HEK293 (cell line): ENCODE data around the gene FGD3.

Source experiments
- CTCF ChIA-PET: fragments of 350-600 bp; formaldehyde crosslinking; extraction: SDS; loops from one replicate; lab custom pipeline; 2021; ENCODE audit warnings: antibody characterized with exemption; lab: Yijun Ruan, JAX
- POLR2A ChIA-PET: fragments of 300-600 bp; formaldehyde crosslinking; extraction: SDS; loops from one replicate; lab custom pipeline; 2020; ENCODE audit warnings: antibody characterized with exemption, inconsistent platforms; lab: Yijun Ruan, JAX
- H3K27ac ChIP-seq: fragments of 200-500 bp; sonication (Bioruptor generic); 2 replicates; pipeline ENCODE4 v1.5.1; 2014; ENCODE audit warnings: low read depth, low read length, control low read depth, inconsistent platforms; ENCODE audit errors: extremely low read depth
- H3K36me3 ChIP-seq, 2 experiments: fragments of 200-500 bp in 1 of 2; sonication (Bioruptor generic) in 1 of 2; 1 replicate in 1 of 2; 2 replicates in 1 of 2; pipeline ENCODE4 v1.5.1; 2014 to 2017; ENCODE audit warnings: inconsistent platforms in 2 of 2, low read length in 2 of 2; ENCODE audit not compliant: control insufficient read depth in 2 of 2, insufficient read depth in 1 of 2
- H3K4me1 ChIP-seq: fragments of 200-500 bp; sonication (Bioruptor generic); 2 replicates; pipeline ENCODE4 v1.5.1; 2014; ENCODE audit warnings: mild to moderate bottlenecking, low read length, inconsistent platforms; ENCODE audit not compliant: control insufficient read depth, insufficient read depth
- H3K4me3 ChIP-seq: 2 replicates; pipeline ENCODE4 v1.5.1; 2011; ENCODE audit warnings: low read depth, mild to moderate bottlenecking, control low read depth, low read length, moderate library complexity
- H3K9me3 ChIP-seq: fragments of 200-500 bp; sonication (Bioruptor generic); 2 replicates; pipeline ENCODE4 v1.5.1; 2014; ENCODE audit warnings: low read depth, low read length, inconsistent platforms; ENCODE audit not compliant: control insufficient read depth, insufficient read depth
- SETDB1 ChIP-seq: IDR thresholded peaks from one replicate; pipeline ENCODE4 v1.6.1; 2017; ENCODE audit warnings: mild to moderate bottlenecking, low read length, moderate library complexity, mixed read lengths; ENCODE audit not compliant: insufficient read length
- TRIM28 ChIP-seq: IDR thresholded peaks from 2 replicates; pipeline ENCODE4 v1.6.1; 2011; ENCODE audit warnings: low read length, control low read depth, borderline replicate concordance
- ZFP37 ChIP-seq: fragments of 450-650 bp; formaldehyde crosslinking; IDR thresholded peaks from 2 replicates; pipeline ENCODE4 v1.5.1; 2016; ENCODE audit warnings: missing biosample characterization, missing genetic modification characterization
- ZNF112 ChIP-seq: fragments of 450-650 bp; formaldehyde crosslinking; IDR thresholded peaks from 2 replicates; pipeline ENCODE4 v1.5.0; 2017; ENCODE audit warnings: missing biosample characterization, missing genetic modification characterization
- ZNF133 ChIP-seq: fragments of 450-650 bp; formaldehyde crosslinking; IDR thresholded peaks from 2 replicates; pipeline ENCODE4 v1.5.1; 2016; ENCODE audit warnings: missing biosample characterization, missing genetic modification characterization
- ZNF157 ChIP-seq: fragments of 450-650 bp; formaldehyde crosslinking; IDR thresholded peaks from 2 replicates; pipeline ENCODE4 v1.5.1; 2016; ENCODE audit warnings: missing biosample characterization, missing genetic modification characterization
- ZNF169 ChIP-seq: fragments of 450-650 bp; formaldehyde crosslinking; IDR thresholded peaks from 2 replicates; pipeline ENCODE4 v1.5.1; 2016; ENCODE audit warnings: missing biosample characterization, missing genetic modification characterization
- ZNF184 ChIP-seq: fragments of 450-650 bp; IDR thresholded peaks from 2 replicates; pipeline ENCODE4 v1.5.1; 2018; ENCODE audit warnings: missing biosample characterization, mild to moderate bottlenecking, missing genetic modification characterization
- ZNF26 ChIP-seq: fragments of 450-650 bp; formaldehyde crosslinking; IDR thresholded peaks from 2 replicates; pipeline ENCODE4 v1.5.1; 2016; ENCODE audit warnings: missing biosample characterization, missing genetic modification characterization
- ZNF302 ChIP-seq: fragments of 450-650 bp; formaldehyde crosslinking; IDR thresholded peaks from 2 replicates; pipeline ENCODE4 v1.5.1; 2016; ENCODE audit warnings: missing biosample characterization, missing genetic modification characterization, low read depth
- ZNF529 ChIP-seq: fragments of 450-650 bp; formaldehyde crosslinking; IDR thresholded peaks from 2 replicates; pipeline ENCODE4 v1.5.1; 2017; ENCODE audit warnings: missing genetic modification characterization, missing biosample characterization; ENCODE audit not compliant: insufficient replicate concordance
- ZNF549 ChIP-seq: fragments of 450-650 bp; IDR thresholded peaks from 2 replicates; pipeline ENCODE4 v1.5.1; 2018; ENCODE audit warnings: missing biosample characterization, missing genetic modification characterization, mild to moderate bottlenecking, inconsistent platforms, moderate library complexity
- ZNF610 ChIP-seq: fragments of 450-650 bp; formaldehyde crosslinking; IDR thresholded peaks from 2 replicates; pipeline ENCODE4 v1.5.1; 2016; ENCODE audit warnings: missing biosample characterization, missing genetic modification characterization, borderline replicate concordance
- ZNF626 ChIP-seq: fragments of 450-650 bp; sonication (Bioruptor Pico); formaldehyde crosslinking; IDR thresholded peaks from 2 replicates; pipeline ENCODE4 v1.5.1; 2018; ENCODE audit warnings: missing biosample characterization, missing genetic modification characterization, inconsistent platforms
- ZNF629 ChIP-seq: fragments of 450-650 bp; formaldehyde crosslinking; IDR thresholded peaks from 2 replicates; pipeline ENCODE4 v1.5.1; 2017; ENCODE audit warnings: missing biosample characterization, missing genetic modification characterization
- ZNF654 ChIP-seq: fragments of 450-650 bp; formaldehyde crosslinking; IDR thresholded peaks from 2 replicates; pipeline ENCODE4 v1.5.1; 2016; ENCODE audit warnings: low read depth, missing biosample characterization, missing genetic modification characterization
- ZNF777 ChIP-seq: fragments of 450-650 bp; formaldehyde crosslinking; IDR thresholded peaks from 2 replicates; pipeline ENCODE4 v1.5.1; 2017; ENCODE audit warnings: missing biosample characterization, missing genetic modification characterization, borderline replicate concordance
- ZNF830 ChIP-seq: fragments of 450-650 bp; IDR thresholded peaks from 2 replicates; pipeline ENCODE4 v1.5.0; 2018; ENCODE audit warnings: missing biosample characterization, missing genetic modification characterization, low read depth, mild to moderate bottlenecking, moderate library complexity
- TF ChIP-seq, protein P1 (sequence below): fragments of 450-650 bp; formaldehyde crosslinking; IDR thresholded peaks from 2 replicates; pipeline ENCODE4 v1.5.1; 2016; ENCODE audit warnings: missing biosample characterization, missing genetic modification characterization, borderline replicate concordance
- TF ChIP-seq, protein P2 (sequence below): fragments of 450-650 bp; formaldehyde crosslinking; IDR thresholded peaks from 2 replicates; pipeline ENCODE4 v1.5.1; 2016; ENCODE audit warnings: missing biosample characterization, missing genetic modification characterization
- TF ChIP-seq, protein P3 (sequence below): fragments of 450-650 bp; formaldehyde crosslinking; IDR thresholded peaks from 2 replicates; pipeline ENCODE4 v1.5.1; 2016; ENCODE audit warnings: missing biosample characterization, missing genetic modification characterization

FGD3 gene

DNA sequence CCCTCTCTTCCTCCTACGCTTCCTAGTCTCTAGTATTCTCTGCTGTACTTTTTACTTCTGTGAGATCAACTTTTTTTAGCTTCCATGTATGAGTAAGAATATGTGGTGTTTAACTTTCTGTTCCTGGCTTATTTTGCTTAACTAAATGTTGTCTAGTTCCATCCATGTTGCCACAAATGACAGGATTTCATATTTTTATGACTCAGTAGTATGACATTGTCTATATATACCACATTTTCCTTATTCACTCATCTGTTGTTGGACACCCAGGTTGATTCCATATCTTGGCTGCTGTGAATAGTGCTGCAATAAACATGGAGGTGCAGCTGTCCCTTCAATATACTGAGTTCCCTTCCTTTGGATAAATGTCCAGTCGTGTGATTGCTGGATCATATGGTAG lies 34.8 kb downstream of the FGD3 start (continued):
- TF ChIP-seq ZFP37: no peak
- TF ChIP-seq, all 188 proteins: peak for 0

DNA sequence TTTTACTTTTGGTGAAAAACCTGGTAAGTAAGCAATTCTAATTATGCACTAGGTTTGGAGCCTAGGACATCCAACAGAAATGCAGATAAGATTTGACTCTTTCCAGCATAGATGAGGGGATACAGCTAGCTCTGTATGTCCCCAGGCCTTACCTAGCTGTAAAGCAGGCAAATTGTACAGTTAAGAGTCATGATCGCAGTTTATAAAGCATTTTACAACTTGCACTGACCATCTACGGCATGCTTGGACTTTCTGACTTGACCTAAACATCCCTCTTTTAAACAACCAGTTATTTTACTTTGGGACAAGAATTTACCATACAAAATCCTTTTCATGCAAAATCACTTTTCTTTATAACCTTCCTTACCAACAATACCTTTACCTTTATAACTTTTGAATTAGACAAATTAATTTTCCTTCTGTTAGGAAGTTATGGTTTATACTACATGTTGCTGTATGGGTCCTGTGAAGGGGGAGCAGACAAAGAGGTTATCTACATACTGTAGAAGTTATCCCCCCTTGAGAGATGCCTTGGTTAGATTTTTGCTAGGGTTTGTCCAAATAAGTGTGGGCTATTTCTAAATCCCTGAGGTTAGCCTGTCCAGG lies 36.8 kb downstream of the FGD3 start:
- ChIA-PET POLR2A (no interaction called here), CTCF (interaction anchor here (0.7 to 1.0 kb wide), 2 partner anchors 25 to 401 kb away, joined by 3 read pairs; no protein-coding TSS in a partner anchor)
- H3K36me3 ChIP-seq: no peaks in the 10 kb centered on the region
- no peak overlapping the region for H3K4me3 ChIP-seq
- H3K27ac ChIP-seq: no peak overlapping the region
- no peaks in the 10 kb centered on the region for H3K9me3 ChIP-seq
- no peaks in the 10 kb centered on the region for H3K4me1 ChIP-seq
- TF ChIP-seq, protein P1, sequence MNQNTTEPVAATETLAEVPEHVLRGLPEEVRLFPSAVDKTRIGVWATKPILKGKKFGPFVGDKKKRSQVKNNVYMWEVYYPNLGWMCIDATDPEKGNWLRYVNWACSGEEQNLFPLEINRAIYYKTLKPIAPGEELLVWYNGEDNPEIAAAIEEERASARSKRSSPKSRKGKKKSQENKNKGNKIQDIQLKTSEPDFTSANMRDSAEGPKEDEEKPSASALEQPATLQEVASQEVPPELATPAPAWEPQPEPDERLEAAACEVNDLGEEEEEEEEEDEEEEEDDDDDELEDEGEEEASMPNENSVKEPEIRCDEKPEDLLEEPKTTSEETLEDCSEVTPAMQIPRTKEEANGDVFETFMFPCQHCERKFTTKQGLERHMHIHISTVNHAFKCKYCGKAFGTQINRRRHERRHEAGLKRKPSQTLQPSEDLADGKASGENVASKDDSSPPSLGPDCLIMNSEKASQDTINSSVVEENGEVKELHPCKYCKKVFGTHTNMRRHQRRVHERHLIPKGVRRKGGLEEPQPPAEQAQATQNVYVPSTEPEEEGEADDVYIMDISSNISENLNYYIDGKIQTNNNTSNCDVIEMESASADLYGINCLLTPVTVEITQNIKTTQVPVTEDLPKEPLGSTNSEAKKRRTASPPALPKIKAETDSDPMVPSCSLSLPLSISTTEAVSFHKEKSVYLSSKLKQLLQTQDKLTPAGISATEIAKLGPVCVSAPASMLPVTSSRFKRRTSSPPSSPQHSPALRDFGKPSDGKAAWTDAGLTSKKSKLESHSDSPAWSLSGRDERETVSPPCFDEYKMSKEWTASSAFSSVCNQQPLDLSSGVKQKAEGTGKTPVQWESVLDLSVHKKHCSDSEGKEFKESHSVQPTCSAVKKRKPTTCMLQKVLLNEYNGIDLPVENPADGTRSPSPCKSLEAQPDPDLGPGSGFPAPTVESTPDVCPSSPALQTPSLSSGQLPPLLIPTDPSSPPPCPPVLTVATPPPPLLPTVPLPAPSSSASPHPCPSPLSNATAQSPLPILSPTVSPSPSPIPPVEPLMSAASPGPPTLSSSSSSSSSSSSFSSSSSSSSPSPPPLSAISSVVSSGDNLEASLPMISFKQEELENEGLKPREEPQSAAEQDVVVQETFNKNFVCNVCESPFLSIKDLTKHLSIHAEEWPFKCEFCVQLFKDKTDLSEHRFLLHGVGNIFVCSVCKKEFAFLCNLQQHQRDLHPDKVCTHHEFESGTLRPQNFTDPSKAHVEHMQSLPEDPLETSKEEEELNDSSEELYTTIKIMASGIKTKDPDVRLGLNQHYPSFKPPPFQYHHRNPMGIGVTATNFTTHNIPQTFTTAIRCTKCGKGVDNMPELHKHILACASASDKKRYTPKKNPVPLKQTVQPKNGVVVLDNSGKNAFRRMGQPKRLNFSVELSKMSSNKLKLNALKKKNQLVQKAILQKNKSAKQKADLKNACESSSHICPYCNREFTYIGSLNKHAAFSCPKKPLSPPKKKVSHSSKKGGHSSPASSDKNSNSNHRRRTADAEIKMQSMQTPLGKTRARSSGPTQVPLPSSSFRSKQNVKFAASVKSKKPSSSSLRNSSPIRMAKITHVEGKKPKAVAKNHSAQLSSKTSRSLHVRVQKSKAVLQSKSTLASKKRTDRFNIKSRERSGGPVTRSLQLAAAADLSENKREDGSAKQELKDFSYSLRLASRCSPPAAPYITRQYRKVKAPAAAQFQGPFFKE (tag by site-specific recombination): no peak
- TF ChIP-seq ZNF169 (tag by site-specific recombination) (0 out of 2 replicates have a peak, but pooled peaks have one; percentile 29), ZNF549 (tag by site-specific recombination) (peak; percentile 52; the same call in 1 of the 2 replicates), ZNF529 (tag by site-specific recombination) (peak; percentile 47), ZNF610 (0 out of 2 replicates have a peak, but pooled peaks have one; percentile 39), ZNF626 (peak; percentile 90), ZNF112 (0 out of 2 replicates have a peak, but pooled peaks have one; percentile 24), ZNF629 (tag by site-specific recombination) (0 out of 2 replicates have a peak, but pooled peaks have one; percentile 19), ZNF26 (peak; percentile 53), TRIM28 (peak; percentile 100), ZNF654 (tag by site-specific recombination) (no peak), ZNF830 (tag by site-specific recombination) (no peak), ZNF777 (tag by site-specific recombination) (no peak), ZNF302 (tag by site-specific recombination) (no peak), ZFP37 (no peak), ZNF133 (tag by site-specific recombination) (peak; percentile 59), SETDB1 (peak; percentile 100), ZNF157 (tag by site-specific recombination) (0 out of 2 replicates have a peak, but pooled peaks have one; percentile 22), ZNF184 (peak; percentile 76; the same call in 1 of the 2 replicates)
- TF ChIP-seq, protein P2, sequence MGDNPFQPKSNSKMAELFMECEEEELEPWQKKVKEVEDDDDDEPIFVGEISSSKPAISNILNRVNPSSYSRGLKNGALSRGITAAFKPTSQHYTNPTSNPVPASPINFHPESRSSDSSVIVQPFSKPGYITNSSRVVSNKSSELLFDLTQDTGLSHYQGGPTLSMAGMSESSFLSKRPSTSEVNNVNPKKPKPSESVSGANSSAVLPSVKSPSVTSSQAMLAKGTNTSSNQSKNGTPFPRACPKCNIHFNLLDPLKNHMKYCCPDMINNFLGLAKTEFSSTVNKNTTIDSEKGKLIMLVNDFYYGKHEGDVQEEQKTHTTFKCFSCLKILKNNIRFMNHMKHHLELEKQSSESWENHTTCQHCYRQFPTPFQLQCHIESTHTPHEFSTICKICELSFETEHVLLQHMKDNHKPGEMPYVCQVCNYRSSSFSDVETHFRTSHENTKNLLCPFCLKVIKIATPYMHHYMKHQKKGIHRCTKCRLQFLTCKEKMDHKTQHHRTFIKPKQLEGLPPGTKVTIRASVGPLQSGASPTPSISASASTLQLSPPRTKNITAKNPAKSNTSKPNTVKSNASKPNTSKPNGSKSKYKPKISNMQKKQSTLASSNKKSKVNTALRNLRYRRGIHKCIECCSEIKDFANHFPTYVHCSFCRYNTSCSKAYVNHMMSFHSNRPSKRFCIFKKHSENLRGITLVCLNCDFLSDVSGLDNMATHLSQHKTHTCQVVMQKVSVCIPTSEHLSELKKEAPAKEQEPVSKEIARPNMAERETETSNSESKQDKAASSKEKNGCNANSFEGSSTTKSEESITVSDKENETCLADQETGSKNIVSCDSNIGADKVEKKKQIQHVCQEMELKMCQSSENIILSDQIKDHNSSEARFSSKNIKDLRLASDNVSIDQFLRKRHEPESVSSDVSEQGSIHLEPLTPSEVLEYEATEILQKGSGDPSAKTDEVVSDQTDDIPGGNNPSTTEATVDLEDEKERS (tag by site-specific recombination): peak; percentile 98
- TF ChIP-seq, protein P3, sequence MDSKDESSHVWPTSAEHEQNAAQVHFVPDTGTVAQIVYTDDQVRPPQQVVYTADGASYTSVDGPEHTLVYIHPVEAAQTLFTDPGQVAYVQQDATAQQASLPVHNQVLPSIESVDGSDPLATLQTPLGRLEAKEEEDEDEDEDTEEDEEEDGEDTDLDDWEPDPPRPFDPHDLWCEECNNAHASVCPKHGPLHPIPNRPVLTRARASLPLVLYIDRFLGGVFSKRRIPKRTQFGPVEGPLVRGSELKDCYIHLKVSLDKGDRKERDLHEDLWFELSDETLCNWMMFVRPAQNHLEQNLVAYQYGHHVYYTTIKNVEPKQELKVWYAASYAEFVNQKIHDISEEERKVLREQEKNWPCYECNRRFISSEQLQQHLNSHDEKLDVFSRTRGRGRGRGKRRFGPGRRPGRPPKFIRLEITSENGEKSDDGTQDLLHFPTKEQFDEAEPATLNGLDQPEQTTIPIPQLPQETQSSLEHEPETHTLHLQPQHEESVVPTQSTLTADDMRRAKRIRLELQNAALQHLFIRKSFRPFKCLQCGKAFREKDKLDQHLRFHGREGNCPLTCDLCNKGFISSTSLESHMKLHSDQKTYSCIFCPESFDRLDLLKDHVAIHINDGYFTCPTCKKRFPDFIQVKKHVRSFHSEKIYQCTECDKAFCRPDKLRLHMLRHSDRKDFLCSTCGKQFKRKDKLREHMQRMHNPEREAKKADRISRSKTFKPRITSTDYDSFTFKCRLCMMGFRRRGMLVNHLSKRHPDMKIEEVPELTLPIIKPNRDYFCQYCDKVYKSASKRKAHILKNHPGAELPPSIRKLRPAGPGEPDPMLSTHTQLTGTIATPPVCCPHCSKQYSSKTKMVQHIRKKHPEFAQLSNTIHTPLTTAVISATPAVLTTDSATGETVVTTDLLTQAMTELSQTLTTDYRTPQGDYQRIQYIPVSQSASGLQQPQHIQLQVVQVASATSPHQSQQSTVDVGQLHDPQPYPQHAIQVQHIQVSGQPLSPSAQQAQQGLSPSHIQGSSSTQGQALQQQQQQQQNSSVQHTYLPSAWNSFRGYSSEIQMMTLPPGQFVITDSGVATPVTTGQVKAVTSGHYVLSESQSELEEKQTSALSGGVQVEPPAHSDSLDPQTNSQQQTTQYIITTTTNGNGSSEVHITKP (tag by site-specific recombination): no peak
